DMS53 treated with DMSO at 0.1 percent for 48 hours (cell line): ENCODE measurements around the gene CDKN2C.
A peak's percentile ranks its signal among the peaks of the same experiment; 100 is the strongest.
"Not testable (repeated sequence)": the region's sequence is repeated elsewhere in the genome, so short reads cannot be mapped to it uniquely, and the experiment has no call there.

Source experiments
- DNase-seq: peaks from one replicate; lab custom pipeline; 2025; ENCODE audit not compliant: unreplicated experiment; lab: John Stamatoyannopoulos, UW

The CDKN2C gene

GRCh38 chr1:50978144-50978851 lies 8.3 kb downstream of the CDKN2C start:
- peak; percentile 89 for DNase-seq

- DNase-seq = peak; percentile 63
Measured at GRCh38 chr1:50978852-50979781, 9.1 kb downstream of the CDKN2C start.

GRCh38 chr1:50979937-50980336 lies 9.9 kb downstream of the CDKN2C start:
- no peak for DNase-seq

DNA sequence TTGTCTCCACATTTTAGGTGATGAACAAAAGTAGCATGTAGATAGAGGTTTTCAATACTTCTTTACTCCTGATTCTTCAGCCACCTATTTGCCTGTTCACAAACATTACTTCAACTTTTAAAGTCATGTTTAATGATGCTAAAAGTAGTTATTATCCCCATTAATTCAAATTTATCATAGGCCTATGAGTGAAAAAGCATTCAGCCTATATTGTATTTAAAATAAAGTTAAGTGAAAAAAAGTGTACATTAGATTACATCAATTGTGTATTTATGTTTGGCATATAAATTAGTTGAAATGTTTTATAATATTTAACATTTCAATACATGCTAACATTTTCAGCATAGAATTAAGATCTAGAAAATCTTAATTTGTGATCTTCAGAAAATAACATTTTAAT lies 10.5 kb downstream of the CDKN2C start:
- DNase-seq = no peak

DNA sequence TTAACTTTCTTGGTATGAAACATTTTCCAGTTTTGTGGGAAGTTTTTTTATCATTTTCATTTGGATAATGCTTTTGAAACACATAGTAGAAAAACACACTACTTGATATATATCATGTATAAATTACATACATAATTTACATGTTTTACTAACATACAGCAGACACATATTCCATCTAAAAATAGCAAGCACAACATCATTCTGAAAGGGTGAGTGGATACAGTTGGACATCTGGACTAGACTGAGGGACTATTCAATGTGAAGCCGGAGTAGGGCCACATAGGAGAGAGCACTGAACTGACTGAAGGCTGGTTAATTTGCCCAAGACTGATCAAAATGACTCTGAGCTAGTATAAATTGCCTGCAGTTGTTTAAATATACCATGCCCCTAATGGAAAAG lies 11.7 kb downstream of the CDKN2C start:
- DNase-seq = no peak

GRCh38 chr1:50982611-50983010 lies 12.6 kb downstream of the CDKN2C start:
- DNase-seq = no peak

DNA sequence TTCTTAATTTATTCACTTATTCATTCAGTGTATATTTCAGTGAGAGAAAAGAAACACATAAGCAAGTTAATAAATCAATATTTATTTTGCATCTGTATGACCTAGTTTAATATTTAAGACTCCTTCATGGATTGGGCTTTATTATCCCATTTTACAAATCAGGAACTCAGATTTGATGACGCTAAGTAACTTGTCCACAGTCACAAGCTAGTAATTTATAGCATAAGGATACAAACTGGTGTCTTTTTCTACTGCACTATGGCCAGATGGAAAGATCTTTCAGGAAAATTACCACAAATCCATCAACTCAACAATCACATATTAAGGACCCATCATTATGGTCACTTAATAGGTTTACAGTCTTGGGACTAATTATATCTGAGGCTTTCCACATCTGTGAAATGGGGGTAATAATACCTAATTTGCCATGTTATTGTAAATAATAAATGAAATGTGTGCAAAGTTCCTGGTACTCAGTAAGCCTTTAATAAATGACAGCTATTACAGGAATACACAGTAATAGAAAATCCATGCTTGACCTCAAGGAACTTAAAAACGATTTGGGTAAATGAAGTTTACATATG lies 13.3 kb downstream of the CDKN2C start:
- no peak for DNase-seq

- no peak for DNase-seq
Measured at GRCh38 chr1:50985094-50985493, 15.0 kb downstream of the CDKN2C start.

DNA sequence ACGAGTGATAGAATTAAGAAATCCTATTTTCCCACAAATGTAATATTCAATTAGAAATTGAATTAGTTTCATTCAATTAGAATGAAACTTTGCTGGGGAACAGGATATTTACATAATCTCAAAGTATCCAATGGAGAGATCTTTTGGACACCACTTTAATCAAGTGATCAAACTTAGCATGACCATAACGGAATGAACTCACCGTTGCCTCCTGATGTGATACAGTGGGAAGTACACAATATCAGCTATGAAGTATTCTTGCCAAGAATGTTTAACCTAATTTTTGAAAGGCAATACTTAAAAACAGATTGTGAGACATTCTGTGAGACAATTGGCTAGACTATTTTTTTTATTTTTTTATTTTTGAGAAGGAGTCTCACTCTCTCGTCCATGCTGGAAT lies 16.6 kb downstream of the CDKN2C start:
- DNase-seq = no peak

DNA sequence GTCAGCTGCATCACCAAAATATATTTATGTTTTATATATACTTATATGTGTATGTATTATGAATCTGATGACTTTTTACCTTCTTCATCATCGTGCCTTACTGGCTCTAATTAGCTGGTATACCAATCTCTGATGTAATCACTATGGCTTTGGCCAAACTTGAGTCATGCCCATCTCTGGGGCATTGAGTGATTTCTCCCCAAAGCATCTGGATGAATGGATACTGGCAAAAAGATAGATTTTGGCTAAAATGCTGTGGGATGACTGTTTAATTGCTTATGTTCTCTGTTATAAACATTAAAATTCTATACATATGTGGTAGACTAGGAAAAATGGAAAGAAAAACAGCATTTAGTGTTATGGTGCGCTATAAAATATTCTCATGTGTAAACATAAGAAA lies 19.6 kb downstream of the CDKN2C start:
- DNase-seq = no peak

- DNase-seq = no peak
Measured at GRCh38 chr1:50992532-50993318, 22.7 kb downstream of the CDKN2C start.

DNA sequence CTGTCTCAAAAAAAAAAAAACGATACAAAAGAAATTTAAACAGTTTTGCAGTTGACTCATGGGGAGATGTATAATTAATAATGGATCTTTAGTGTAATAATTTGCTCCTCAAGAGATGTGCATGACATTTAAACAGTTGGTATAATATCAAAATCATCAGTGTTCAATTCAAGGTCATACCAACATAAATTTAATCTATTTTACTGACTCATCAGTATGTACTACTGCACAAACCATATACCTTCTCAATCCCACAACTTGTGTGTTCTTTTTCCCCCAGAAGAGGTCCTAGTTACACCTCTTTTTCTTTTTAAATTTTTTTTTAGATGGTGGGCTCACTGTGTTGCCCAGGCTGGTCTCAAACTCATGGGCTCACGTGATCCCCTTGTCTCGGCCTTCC lies 23.6 kb downstream of the CDKN2C start:
- no peak for DNase-seq

DNA sequence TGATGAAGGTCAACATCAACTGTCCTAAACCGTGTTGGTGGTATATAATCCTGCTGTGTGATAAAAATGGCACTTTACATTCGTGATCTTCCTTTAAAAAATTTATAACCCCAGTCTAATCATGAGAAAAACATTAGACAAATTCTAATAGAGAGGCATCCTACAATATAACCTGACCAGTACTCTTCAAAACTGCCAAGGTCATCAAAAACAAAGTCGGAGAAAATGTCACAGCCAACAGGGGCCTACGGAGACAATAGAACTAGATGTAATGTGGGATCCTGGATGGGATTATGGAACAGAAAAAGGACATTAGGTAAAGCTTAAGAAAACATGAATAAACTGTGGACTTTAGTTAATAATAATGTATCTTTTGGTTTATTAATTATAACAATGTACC lies 25.0 kb downstream of the CDKN2C start:
- no peak for DNase-seq

- DNase-seq = no peak
Measured at GRCh38 chr1:50995651-50996050, 25.6 kb downstream of the CDKN2C start.

- DNase-seq = no peak
Measured at GRCh38 chr1:50996083-50996482, 26.0 kb downstream of the CDKN2C start.

DNA sequence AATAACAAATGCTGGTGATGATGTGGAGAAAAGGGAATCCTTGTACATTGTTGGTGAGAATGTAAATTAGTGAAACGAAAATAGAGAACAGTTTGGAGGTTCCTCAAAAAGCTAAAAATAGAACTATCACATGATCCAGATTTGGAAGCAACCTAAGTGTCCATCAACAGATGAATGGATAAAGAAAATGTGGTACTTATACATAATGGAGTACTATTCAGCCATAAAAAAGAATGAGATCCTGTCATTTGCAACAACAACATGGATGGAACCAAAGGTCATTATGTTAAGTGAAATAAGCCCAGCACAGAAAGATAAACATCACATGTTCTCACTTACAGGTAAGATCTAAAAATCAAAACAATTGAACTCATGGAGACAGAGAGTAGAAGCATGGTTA lies 29.3 kb downstream of the CDKN2C start:
- DNase-seq = not testable (repeated sequence)

- no peak for DNase-seq
Measured at GRCh38 chr1:51000160-51000559, 30.1 kb downstream of the CDKN2C start.

DNA sequence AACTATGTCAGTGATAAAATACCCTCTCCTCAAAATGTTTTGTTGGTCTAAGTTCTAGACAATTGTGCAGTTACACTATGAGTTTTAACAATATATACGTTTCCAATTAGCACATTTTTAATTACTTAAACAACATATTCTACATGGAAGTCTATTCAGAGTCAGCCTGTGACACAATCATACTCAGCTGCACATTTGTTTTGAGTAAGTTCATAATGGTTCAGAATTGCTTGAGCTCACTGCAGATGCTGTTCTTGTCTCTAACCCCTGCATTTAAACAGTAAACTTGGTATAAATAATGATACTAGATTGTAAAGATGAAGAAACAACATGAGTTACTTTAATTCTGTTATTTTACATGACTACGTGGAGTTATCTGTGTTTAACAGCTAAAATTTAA lies 30.6 kb downstream of the CDKN2C start:
- no peak for DNase-seq

DNA sequence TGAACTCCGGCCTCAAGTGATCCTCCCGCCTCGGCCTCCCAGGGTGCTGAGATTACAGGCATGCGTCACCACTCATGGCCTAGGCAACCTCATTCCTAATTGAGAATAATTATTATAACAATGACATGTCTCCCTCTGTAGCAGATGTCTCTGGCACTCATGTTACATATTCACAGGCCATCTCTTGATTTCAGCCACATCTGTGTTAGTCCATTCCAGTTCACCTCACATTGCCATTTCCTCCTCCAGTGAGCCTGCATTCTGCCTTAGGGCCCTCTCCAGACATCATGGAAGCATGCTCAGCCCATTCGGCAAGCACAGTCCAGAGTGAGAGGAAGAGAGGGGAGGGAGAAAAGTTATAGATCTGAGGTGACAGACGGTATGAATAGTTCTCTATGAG lies 32.5 kb downstream of the CDKN2C start:
- no peak for DNase-seq

GRCh38 chr1:51005549-51005948 lies 35.5 kb downstream of the CDKN2C start:
- DNase-seq = not testable (repeated sequence)

GRCh38 chr1:51009381-51009780 lies 39.3 kb downstream of the CDKN2C start:
- DNase-seq = no peak
